Esophagus (tissue), 2 donors: Measurements from ENCODE around the gene SKIDA1. TPM values are rescaled to one million over a fixed set of nuclear protein-coding genes. Genes with fewer than 3 reads are reported as not detected.

Experiments
- H3K27ac ChIP-seq, 2 donors: one replicate each; pipeline ENCODE4 v1.5.1; 2013; ENCODE audit warnings: low read depth in 2 of 2, mild to moderate bottlenecking in 2 of 2, inconsistent platforms in 1 of 2, low read length in 1 of 2, moderate library complexity in 1 of 2
- H3K27me3 ChIP-seq, 2 donors: one replicate each; pipeline ENCODE4 v1.6.1; 2013; ENCODE audit warnings: low read length in 2 of 2, control low read depth in 1 of 2, mild to moderate bottlenecking in 1 of 2; ENCODE audit not compliant: insufficient read depth in 2 of 2, control insufficient read depth in 1 of 2
- H3K36me3 ChIP-seq, 2 donors: one replicate each; pipeline ENCODE4 v1.6.1; 2013; ENCODE audit warnings: low read length in 1 of 2; ENCODE audit not compliant: control insufficient read depth in 2 of 2, insufficient read depth in 2 of 2
- H3K4me1 ChIP-seq, 2 donors: one replicate each; pipeline ENCODE4 v1.6.1; 2013; ENCODE audit warnings: low read length in 1 of 2; ENCODE audit not compliant: control insufficient read depth in 2 of 2, insufficient read depth in 2 of 2
- H3K4me3 ChIP-seq, 2 donors: one replicate each; pipeline ENCODE4 v1.5.1; 2013; ENCODE audit warnings: low read length in 2 of 2, mild to moderate bottlenecking in 2 of 2, low read depth in 1 of 2, moderate library complexity in 1 of 2
- H3K9me3 ChIP-seq, 2 donors: one replicate each; pipeline ENCODE4 v1.6.1; 2013; ENCODE audit warnings: mild to moderate bottlenecking in 2 of 2, low read depth in 1 of 2, low read length in 1 of 2, moderate library complexity in 1 of 2; ENCODE audit not compliant: control insufficient read depth in 2 of 2, insufficient read depth in 1 of 2
- WGBS, 2 donors: extraction: QIAGEN DNeasy Blood & Tissue Kit; methylation state at CpG; one replicate each; pipeline ENCODE4 v1.1.7; 2013; 5-methylcytosine and 5-hydroxymethylcytosine counted together
- polyA plus RNA-seq, 2 donors: library from polyadenylated mRNA; stranded (reverse); fragments of 200-250 nt; gene quantifications; one replicate each; pipeline ENCODE4 v1.2.3, GENCODE V29; 2013
- donor health status: healthy with polysubstance abuse.
- donor health status: Bipolar disorder and iron deficiency.

Gene SKIDA1
- polyA plus RNA-seq, 2 donors, result 0.19 to 0.22 TPM

GRCh38 chr10:21496343-21497176 lies 28.9 kb downstream of the SKIDA1 start:
- peak overlapping the region; percentile 49 to 75 for H3K27ac ChIP-seq
- H3K27me3 ChIP-seq, result no peaks in the 10 kb centered on the region
- WGBS, 2 donors, result 0 to 1% methylated on average over 63 to 72 of the region's 72 CpGs
- no peaks in the 10 kb centered on the region for H3K9me3 ChIP-seq
- H3K4me1 ChIP-seq, result peaks cover 0 to 3% of the 10 kb centered on the region in 2 donors
- peak overlapping the region; percentile 66 to 73 for H3K4me3 ChIP-seq
- no peaks in the 10 kb centered on the region for H3K36me3 ChIP-seq

DNA sequence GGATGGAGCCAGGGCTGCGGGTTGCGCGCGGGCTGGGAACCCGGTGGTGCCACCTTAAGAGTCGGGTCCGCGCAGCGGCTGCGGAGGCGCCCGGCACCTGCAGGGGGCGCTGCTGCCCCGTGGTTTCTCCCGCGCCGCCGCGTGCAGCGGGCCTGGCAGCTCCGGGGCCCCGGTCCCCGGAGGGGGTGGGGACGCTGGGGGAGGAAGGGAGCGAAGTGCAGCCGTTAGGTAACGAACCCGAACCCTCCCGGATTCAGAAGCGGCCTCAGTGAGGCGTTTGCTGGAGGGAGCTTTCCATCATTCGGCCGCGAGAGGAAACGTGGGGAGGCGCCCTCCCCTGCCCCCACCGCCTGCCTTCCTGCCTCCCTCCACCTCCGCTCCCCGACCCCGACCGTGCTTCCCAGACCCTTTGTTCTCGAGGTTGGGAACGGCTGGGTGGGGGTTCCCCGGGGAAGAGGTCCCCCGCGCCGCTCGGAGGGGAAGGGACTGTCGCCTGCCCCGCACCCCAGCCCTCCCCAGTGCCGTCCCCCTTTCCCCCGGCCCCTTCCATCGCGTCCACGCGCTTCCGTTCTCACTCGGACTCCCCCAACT lies 29.6 kb downstream of the SKIDA1 start:
- Histone ChIP-seq H3K27me3 (no peaks in the 10 kb centered on the region), H3K4me3 (peak overlapping the region; percentile 66 to 73), H3K9me3 (no peaks in the 10 kb centered on the region), H3K36me3 (no peaks in the 10 kb centered on the region), H3K4me1 (peaks cover 0 to 3% of the 10 kb centered on the region in 2 donors), H3K27ac (peak overlapping the region; percentile 49 to 75)
- 1% methylated on average over 34 to 57 of the region's 58 CpGs for WGBS, 2 donors

GRCh38 chr10:21495002-21495751 lies 30.3 kb downstream of the SKIDA1 start:
- Histone ChIP-seq H3K4me3 (peak overlapping the region; percentile 66 to 73), H3K27ac (peak overlapping the region in 1 of 2 donors; percentile 43), H3K27me3 (no peaks in the 10 kb centered on the region), H3K4me1 (peaks cover 0 to 3% of the 10 kb centered on the region in 2 donors), H3K9me3 (no peaks in the 10 kb centered on the region), H3K36me3 (no peaks in the 10 kb centered on the region)
- 0% methylated on average over 39 to 42 of the region's 42 CpGs for WGBS, 2 donors

DNA sequence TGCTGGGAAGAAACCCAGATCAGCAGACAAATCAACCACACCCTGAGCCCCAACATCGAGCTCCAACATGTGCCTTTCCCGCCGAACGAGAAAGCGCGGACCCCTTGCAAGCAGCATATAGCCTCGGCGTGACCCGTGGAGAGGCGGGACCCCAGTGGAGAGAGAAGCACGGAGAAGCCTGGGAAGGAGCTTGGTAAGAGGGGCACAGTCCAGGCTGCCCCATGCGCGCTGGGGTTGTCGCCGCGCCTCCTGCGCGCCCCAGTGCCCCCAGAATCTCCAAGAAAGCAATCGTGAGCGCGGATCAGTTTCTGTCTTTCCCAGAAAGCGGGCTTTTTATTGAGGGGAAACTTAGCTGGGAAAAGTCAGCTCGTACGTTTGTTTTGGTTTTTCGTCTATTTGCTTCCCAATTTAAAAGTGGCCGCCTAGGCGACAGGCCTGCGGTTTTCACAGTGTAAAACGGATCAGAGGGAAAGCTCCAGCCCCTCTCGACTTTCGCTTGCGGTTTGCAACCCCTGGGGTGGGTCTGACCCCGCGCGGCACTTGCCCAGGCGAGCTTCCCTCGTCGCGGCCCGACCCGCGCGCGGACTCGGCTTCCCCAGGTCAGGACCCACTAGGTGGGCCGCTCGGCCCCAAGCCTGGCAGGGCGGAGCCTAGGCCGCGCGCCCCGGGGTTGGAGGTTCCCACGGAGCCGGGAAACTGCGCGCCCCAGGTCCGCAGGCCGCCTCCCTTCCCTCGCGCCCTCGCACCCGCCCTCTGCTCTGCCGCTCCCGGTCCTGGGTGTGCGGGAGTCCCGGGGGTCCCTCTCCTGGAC lies 31.1 kb downstream of the SKIDA1 start:
- WGBS, 2 donors, result 16 to 17% methylated on average over 66 of the region's 66 CpGs
- H3K4me3 ChIP-seq, result peak overlapping the region; percentile 66 to 73
- no peaks in the 10 kb centered on the region for H3K9me3 ChIP-seq
- peak overlapping the region; percentile 43 to 44 for H3K27ac ChIP-seq
- H3K4me1 ChIP-seq, result peaks cover 0 to 3% of the 10 kb centered on the region in 2 donors
- no peaks in the 10 kb centered on the region for H3K36me3 ChIP-seq
- H3K27me3 ChIP-seq, result no peaks in the 10 kb centered on the region

DNA sequence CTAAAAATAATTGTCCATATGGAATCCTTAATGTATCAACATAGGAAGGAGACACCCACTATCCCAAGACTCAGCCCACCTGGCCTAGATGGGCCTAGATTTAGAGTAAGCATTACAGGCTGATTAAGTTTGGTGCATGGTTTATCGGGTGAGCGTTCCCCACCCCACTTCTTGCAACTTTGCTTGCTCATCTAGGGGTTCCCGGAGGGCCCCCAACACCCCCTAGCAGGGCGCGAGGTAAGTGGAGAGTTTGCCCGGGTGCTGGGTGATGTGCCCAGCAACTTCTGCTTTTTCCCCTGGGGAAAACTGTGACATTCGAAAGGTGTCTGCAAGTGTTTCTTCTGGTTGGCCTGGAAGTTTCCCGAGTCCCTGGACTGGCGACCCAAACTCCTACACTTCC lies 31.7 kb downstream of the SKIDA1 start:
- Histone ChIP-seq H3K27ac (no peak overlapping the region), H3K4me3 (peak overlapping the region in 1 of 2 donors; percentile 66), H3K4me1 (peaks cover 0 to 3% of the 10 kb centered on the region in 2 donors), H3K9me3 (no peaks in the 10 kb centered on the region), H3K27me3 (no peaks in the 10 kb centered on the region), H3K36me3 (no peaks in the 10 kb centered on the region)
- 71 to 73% methylated on average over 9 of the region's 9 CpGs for WGBS, 2 donors

DNA sequence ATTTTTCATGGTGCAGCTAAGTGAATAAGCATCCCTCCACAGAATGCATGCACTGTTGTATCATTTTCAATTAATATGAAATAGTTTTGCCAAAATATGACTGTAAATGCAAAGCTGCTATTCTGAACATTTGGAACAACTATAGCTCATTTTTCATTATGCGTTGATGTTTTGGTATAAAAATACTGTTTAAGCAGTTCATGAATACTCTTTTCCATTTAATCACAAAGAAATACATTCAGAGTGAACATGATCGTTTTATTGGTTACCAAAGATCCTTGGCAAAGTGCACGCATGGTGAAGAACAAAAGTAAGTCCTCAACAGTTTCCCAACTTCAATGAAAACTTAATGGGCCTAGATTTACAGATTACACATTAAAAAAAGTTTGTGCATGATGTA lies 33.1 kb downstream of the SKIDA1 start:
- H3K9me3 ChIP-seq, result no peaks in the 10 kb centered on the region
- no peaks in the 10 kb centered on the region for H3K27me3 ChIP-seq
- H3K27ac ChIP-seq, result no peak overlapping the region
- 75 to 78% methylated on average over 3 of the region's 3 CpGs for WGBS, 2 donors
- H3K4me3 ChIP-seq, result no peak overlapping the region
- peaks cover 0 to 3% of the 10 kb centered on the region in 2 donors for H3K4me1 ChIP-seq
- H3K36me3 ChIP-seq, result no peaks in the 10 kb centered on the region

- H3K9me3 ChIP-seq, result no peaks in the 10 kb centered on the region
- peaks cover 0 to 3% of the 10 kb centered on the region in 2 donors for H3K4me1 ChIP-seq
- H3K27me3 ChIP-seq, result no peaks in the 10 kb centered on the region
- no peak overlapping the region for H3K4me3 ChIP-seq
- WGBS, 2 donors, result 86 to 88% methylated on average over 2 of the region's 2 CpGs
- H3K27ac ChIP-seq, result no peak overlapping the region
- H3K36me3 ChIP-seq, result no peaks in the 10 kb centered on the region
Measured at GRCh38 chr10:21490711-21491105, 34.8 kb downstream of the SKIDA1 start.

DNA sequence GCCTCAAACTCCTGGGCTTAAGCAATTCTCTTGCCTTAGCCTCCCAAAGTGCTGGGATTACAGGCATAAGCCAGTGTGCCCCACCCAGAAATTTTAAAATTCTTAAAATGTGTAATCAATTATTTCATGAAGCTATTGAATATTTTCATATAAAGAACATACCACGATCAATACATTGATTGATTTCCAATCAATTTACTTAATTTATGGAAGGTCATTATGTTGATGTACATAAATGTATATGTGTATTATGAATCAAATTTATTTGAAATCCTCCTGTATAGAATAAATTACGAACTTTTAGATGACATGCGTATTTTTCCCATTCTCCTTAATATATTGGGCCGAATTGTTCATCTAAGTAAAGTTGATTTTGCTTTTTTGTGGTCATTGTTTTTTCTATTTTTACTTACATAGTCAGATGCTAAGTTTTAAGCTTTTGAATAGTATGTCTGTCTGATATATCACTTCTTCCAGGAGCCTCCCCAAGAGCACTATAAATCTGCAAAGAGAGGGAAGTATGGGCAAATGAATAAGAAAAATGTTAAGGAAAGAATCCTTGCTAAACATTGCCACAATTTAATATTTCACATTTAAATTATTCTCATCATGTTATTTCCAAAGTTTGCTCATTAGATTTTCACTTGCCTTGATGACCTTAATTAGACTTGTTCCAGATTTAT lies 35.3 kb downstream of the SKIDA1 start:
- Histone ChIP-seq H3K36me3 (no peaks in the 10 kb centered on the region), H3K4me3 (no peak overlapping the region), H3K27ac (no peak overlapping the region), H3K27me3 (no peaks in the 10 kb centered on the region), H3K4me1 (peaks cover 0 to 1% of the 10 kb centered on the region in 2 donors), H3K9me3 (no peaks in the 10 kb centered on the region)
- 96 to 97% methylated on average over 4 of the region's 4 CpGs for WGBS, 2 donors
